Activated CD8-positive, alpha-beta memory T cell treated with anti-CD3 and anti-CD28 coated beads for 24 hours (primary cell): ENCODE results near the gene PRXL2A.

Experiments used
- DNase-seq: peaks from one replicate; pipeline ENCODE4 v3.0.0-alpha.2; 2020

PRXL2A gene

DNA sequence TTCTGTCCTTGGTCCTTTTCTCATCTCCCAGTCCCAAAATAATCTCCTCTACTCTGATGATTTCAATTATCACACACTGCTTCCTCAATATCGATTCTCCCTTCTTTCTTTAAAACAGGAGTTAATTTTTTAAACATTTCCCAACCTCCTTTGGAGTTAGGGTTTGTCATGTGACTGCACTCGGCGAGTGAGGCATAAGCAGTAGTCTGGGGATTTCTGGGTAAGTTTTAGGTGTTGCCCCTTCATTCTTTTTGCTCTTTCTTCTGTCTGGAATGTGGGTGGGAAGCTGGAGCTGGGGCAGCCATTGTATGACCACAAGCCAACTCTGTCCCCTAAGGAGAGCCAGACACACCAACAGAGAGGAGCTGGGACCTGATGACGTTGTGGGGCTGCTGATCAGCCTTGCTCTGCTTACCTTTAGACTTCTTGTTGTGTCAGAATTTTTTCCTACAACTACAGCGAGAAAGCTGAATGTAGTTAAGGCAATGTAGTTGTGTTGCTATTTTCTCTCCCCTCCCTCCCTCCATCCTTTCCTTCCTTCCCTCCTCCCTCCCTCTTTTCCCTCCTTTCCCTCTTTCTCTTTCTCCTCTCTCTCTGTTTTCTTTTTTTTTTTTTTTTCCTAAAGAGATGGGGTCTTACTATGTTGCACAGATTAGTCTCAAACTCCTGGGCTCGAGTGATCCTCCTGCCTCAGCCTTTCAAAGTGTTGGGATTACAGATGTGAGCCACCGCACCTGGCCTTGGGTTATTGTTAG, 39.3 kb downstream of the PRXL2A start:
- no peak for DNase-seq

DNA sequence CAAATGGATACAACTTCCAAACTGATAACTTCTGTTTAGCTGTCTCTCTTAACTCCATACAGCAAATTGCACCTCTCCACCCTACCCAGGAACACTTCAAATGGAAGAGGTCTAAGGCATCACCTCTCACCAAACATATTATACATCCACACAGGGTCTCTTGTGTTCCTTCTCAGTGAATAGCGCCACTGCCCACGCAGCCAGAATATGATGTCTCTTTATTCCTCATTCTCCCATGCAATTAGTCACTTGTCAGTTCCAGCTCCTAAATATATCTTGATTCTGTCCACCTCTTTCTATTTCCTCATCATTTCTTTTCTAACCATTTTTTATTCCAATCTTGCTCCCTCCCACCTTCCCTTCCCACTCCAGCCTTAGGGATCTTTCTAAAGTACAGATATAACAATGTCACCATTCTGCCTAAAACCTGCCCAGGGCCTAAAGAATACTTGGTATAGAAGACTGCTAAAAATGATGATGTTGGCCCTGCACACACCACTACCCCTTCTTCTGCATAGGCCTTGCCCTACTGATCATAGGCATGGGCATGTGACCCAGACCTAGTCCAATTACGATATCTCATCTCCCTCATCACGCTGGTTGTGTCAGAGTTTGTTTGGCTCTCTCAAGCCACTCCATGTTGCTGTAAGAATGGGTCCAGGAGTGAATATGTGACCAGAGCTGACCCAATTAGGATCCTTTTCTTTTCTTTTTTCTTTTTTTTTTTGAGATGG, 40.0 kb downstream of the PRXL2A start:
- no peak for DNase-seq

DNA sequence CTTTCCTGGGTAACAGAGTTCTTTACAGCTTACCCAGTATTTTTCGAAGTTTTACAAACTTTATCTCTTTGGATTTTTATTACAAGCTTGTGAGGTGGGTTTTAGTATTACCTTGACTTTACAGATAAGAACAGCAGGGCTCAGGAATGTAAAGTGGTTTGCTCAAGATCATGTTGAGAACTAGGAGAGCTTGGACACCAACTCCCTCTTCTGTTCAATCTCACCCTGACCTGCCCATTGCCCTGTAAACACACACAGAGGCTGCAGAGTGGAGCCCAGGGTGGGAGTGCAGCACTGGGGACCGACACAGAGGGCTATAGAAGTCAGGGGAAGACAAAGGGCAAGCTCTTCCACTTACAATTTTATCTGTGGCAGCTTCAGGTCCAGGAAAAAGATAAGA, 41.2 kb downstream of the PRXL2A start:
- DNase-seq, result no peak

DNA sequence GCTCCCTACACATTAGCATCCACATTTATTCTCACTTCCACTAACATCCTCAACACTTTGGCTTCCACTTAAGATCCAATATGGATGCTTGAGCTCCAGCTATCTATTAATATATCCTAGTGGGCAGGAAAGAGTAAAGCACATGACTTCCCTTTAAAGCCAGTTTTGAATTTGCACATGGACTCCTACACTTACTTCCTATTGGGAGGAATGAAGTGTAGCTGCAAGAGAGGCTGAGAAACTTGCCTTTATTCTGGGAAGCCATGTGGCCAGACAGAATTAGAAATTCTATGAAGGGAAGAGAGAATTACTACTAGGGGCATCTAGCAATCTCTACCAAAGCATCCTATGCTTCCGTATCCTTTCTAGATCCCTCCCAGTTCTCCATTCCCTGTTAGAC, 42.8 kb downstream of the PRXL2A start:
- no peak for DNase-seq

DNA sequence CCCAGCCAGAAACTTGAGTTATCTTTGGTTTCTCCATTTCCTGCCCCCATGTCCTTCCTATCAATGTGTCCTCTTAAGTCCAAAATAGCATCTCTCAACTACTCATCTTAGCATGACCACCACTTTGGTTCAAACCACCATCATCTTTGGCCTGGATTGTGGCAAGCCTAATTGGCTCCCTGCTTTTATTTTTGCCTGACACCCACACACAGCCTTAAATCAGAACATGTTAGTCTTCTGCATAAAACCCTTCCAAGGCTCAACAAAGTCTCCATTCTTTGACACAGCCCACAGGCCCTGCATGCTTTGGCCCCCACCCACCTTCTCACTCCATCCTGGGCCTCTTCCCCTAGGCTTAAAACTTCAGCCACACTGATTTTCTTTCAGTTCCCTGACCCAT, 43.7 kb downstream of the PRXL2A start:
- no peak for DNase-seq

DNA sequence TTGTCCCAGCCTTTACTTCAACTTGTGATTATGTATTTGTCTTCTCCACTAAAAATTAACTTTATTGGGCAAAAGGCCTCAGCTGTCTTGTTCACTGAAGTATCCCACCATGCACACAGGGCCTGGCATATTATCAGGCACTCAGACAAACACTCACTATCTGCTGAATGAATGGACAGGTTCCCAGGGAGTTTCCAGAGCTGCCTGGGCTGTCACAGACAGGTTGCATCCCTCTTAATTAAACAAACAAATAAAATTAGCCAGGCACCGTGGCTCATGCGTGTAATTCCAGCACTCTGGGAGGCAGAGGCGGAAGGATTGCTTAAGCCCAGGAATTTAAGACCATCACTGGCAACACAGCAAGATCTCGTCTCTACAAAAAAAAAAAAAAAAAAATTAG, 44.3 kb downstream of the PRXL2A start:
- no peak for DNase-seq

DNA sequence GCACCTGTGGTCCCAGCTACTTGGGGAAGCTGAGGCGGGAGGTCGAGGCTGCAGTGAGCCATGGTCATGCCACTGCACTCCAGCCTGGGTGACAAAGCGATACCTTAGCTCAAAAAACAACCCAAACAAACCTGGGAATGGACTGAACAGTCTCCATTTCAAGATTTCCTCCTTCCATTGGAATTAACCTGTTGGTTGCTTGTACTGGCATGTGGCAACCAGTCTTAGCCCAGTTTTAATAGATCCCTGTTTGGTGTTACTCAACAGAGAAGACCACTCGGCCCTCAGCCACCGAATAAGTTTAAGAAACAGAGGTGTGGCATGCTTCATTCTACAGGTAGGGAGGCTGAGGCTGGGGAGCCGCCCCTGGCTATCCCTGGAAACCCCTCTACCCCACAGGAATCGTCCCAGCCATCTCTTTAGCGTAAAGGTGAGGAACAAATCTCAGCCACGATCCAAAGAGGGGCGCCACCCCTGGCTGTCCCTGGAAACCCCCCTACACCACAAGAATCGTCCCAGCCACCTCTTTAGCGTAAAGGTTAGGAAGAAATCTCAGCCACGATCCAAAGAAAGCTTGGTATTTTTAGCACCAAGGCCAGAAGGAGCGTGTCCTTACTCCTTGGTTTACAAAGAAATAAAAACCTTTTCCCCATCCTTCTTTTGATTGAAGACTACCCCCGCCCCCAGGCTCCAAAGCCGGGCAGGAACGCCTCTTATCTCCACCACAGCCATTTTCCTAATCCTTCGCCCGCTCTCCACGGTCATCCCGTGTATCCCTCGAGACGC, 44.9 kb downstream of the PRXL2A start:
- no peak for DNase-seq

DNA sequence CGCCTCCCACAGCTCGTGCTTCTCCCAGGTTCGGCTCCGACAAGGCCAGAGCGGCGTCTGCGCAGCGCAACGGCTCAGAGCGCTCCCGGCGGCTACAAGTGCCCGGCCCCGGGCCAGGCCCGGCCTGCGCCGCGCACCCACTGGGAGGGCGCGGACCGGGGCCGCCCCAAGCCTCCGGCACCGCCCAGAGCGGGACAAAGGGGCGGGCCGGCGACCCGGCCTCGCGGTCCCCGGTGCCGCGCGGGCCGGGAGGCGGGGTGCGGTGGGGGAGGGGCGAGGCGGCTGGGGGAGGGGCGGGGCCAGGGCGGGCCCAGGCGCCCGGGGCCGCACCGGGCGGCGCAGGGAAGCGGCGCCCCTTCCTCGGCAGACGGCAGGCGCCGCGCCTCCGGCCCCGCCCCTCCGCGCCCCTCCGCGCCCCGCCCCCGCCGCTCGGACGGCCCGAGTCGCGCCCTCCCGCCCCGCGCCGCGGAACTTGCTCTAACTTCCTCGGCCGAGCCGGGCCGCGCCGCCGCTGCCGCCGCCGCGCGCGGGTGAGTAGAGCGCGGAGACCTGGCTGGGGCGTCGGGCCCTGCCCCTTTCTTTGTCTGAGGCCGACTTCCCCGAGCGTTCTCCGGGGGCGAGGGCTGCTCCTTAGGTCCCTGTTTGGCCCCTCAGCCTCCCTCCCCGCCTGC, 45.6 kb downstream of the PRXL2A start, which contains the start of gene TSPAN14:
TSS of gene TSPAN14 (plus strand) at position 469 of the 671 bp plus-strand sequence. CDS start 34,924 bp downstream, outside the sequence.
- peak; percentile 88 for DNase-seq

DNA sequence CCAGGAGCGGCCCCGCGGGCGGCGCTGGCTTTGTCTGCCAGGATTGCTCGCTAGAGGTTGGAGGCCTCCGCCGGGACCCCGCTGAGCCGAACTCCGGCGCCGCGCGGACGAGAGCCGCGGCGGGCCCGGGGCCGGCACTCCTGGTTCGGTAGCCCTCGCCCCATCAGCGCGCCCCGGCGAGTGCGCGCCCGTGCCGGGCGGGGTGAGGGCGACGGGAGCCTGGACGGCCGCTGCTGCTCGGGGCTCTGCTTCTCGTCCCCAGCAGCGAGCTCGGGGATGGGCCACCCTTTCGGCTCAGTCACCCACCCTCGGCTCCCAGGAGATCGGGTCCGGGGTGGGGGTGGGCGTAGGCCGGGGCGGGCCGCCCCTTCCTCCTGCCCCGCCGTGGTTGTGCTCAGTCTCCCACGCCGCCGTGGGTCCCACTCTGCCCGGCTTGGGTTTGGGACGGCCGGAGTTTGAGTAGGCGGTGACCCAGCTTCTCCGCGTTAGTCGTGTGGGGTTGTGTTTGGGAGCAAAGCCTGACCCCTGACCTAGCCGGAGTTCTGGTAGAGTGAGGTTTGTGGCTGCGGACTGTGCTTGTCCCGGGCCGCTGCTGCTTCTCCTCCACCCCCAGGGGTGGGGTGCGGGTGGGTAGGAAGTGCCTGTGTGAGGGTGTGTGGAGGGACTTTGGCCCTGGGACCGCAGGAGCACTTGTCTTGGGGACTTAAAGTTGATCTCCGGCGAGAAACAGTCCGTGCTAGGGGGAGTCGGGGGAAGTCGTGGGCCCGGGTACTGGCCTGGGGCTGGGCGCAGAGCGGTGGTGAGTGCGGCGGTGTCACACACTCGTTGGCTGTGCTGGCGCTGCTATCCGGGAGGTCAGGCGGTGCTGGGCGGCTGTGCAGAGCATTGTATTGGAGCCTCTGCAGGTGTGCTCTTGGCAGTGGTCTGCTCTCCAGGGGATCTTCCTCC, 46.4 kb downstream of the PRXL2A start:
- DNase-seq, result peak; percentile 79

DNA sequence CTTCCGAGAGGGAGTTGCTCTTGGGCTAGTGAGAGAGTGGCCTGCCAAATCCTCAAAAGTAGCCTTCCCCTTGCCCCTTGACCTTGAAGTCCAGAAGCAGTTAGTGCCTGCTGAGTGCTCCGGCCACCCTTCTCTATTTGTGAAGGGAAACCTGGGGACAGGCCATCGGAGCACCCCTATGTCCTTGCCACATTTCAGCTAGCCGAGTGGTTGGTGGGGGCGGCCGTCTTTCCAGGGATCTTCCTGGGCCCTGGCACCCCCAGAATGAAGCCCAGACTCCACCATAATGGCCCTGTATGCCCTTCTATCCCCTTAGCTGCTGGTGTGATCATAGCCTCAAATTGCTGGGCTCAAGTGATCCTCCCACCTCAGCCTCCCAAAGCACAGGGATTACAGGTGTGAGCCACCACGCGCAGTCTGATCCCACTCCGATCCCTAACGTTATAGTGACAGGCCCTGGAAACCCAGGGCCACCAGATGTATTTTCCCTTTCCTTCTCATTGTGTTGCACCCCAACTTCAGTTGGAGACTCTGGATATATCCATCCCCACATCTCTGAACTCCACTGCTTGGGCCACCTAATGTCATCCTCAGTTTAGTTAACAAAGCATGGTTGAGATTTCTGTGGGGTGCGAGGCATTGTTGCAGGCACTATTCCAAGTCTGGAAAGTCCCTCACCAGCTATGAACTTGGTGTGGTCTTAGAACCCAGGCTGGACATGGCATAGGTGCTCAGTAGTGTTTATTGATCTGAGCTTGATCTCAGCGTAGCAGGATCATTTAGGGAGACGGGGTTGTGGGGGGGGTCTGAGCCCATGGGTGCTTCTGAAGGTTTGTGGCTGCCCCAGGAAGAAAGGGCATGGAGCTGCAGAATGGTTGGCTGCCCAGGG, 47.4 kb downstream of the PRXL2A start:
- DNase-seq, result peak; percentile 58

DNA sequence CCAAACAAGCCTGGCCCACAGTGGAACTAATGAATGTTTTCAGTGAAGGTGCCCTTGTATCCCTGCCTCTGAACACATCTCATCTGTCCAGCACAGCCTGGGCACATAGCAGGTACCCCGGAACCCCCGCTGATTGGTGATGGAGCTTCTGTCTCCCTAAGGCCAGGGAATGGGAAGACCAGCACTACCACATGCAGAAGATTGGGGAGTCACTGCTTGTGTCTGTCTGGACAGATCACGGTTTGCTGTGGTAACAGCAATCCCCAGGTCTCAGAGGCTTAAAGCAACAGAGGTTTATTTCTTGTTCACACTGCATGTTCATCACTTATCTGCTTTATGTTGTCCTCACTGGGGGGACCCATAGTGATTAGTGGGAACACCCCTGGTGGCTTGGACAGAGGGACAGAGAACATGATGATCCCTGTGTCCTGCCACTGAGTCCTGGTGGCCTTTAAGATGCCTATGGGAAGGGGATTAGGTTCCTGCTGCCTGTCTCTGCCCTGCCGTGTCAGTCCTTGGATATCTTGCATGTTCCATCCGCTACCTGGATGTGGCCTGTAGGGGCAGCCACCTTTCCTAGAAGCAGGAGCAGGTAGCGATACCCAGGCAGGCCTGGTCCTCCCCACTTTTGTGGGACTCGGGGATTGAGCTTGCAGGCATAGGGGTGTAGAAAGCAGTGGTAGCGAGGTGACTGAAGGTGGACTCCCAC, 49.4 kb downstream of the PRXL2A start:
- DNase-seq, result peak; percentile 60

DNA sequence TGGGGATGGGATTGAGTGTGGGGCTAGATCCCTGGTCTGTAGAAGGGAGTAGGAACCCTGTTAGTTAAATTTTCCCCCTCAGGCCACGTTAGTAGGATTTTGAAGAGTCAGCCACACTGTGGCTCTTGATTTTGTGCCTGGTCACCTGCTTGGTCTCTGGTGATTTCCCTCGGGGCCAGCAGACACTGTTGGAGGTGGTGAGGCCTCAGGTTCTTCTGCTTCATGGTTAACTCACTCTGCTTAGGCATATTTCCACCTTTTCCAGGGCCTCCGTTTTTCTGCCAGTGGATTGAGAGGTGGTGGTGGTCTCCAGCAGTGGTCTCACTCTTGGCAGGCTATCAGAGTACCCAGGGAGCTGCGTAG, 49.9 kb downstream of the PRXL2A start:
- no peak for DNase-seq

DNA sequence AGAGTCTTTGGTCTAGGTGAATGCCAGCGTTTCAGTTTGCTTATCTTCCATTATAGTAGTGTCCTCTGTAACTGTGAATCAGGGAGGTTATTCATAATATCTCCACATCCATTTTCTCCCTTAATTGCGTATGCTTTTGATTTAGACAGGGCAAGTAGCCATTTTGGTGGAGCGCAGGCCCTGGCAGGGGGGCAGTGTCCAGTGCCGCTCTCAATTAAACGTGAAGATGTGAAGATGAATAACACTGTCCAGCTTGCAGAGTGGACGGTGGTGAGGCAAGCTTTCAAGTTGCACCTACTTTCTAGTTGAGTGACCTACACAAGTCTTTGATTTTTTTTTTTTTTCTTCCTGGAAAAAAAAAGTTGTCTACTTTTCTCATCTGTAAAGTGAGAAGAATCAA, 50.3 kb downstream of the PRXL2A start:
- no peak for DNase-seq

DNA sequence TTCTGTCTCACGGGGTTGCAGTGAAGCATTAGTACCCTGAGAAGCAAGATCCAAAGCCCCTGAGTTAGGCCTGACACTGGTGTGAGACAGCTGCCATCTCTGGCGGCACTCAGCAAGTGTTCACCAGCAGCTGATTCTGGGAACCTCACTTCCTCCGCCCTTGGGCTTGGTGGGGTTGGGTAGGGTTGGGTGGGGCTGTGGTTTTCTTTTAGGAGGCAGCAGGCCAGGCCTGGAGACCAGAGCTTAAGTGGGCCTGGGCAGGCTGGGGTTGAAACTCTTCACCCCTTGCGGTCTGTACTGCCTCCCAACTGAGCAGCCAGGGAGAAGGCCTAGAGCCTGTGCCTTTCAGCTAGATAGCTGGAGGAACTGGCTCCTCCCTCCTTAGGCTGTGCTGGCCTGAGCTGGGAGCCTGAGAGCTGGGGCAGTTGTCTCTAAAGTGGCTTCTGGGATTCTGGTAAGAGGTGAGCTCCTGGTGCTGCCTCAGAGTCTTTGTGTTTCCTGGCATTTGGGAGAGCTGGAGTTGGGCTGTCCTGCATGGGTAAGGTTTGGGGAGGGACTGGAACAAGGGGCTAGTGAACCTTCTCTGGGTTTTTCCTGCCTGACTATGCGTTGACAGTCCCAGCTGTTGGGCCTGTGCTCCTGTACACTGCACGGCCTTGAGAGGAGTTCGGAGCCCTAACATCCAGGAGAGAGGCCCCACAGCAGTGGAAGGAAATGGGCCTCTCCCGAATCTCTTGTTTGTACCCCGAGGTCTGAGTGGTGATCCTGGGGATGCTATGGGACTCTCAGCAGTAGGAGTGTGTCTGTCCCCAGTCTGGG, 50.9 kb downstream of the PRXL2A start:
- peak; percentile 85 for DNase-seq

DNA sequence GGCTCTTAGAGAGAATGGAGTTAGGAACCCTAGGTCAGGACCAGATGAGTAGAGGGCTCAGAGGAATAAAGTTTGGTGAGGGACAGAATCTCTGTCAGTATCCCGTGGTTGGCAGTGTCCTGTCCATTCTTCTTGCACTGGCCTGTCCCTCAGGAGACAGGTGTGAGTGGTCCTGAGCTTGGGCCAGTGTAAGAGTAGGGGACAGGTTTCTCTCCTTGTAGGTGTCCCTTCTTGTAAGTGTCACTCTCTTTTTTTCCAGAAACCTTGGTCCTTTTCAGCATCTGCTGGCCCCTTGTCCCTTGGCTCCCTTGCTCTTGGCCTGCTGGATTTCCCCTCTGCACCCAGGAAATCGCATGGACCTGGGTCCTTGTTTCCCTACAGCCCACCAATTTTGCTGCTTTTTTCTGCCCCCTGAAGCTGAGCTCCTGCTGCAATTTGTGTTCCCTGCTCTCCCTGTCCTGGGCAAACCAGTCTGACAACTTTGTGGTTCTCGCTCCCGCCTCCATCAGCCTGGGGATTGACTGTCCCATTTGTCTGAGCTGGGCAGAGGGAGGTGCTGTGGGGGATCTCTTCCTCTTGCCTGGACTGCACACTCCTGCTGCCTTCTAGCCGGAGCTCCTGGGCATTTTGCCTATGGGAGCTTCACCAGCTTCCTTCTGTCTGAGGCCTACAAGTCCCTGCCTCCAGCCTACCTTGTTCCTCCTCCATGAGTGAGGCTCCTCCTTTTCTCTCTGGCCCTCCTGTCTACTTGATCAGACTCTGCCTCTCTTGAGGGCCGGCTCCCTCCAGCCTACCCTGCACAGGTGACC, 52.3 kb downstream of the PRXL2A start:
- DNase-seq, result peak; percentile 61

DNA sequence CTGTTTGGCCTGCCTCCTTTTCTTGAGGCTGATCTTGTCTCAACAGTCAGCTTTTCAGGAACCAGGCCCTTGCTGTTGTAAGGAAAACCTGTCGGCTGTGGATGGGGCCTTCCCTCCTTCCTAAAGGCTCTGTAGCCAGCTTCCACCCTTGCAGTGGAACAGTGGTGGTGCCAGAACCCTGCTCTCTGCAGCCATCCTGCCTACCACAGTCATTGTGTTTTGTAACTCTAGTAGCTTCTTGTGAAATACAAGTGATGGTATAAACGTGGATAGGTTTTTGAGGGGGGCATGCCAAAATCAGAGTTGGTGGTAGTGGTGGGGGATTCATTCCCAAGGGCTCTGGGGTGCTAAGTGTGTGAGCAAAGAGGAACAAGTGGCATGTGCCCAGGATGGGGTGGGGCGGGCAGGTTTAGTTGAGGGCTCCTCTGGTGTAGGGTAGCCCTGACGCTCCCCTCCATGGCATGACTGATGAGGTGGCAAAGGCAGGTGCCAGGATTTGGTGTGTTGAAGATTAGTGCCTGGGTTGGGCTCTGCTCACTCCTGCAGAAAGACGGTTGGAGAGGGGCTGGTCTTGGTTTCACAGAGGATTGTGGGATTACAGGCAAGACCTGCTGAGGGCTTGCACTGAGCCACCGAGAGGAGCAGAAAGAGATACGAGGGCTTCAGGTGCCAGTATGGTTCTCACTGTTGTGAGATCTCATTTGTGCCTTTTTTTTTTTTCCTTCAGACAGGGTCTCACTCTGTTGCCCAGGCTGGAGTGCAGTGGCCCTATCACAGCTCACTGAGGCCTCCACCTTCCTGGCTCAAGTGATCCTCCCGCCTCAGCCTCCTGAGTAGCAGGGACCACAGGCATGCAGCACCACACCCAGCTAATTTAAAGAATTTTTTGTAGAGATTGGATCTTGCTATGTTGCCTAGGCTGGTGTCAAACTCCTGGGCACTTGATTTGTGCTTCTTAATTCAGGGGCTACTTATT, 53.1 kb downstream of the PRXL2A start:
- DNase-seq, result peak; percentile 63
